ENCODE data around the gene XYLT1.
"Not testable (repeated sequence)": the region's sequence is repeated elsewhere in the genome, so short reads cannot be mapped to it uniquely, and the experiment has no call there.

The XYLT1 gene

GRCh38 chr16:17512636-17513220 is 42.0 kb upstream of the XYLT1 start:
- no peak for TF ChIP-seq CTCF (IDR thresholded peaks at IDR 0.05; ENCODE audit: low read depth, low read length, missing control alignments)
- no peaks in the 10 kb centered on the region for H3K36me3 ChIP-seq (replicated peaks)
- no peak overlapping the region for H3K4me3 ChIP-seq (ENCODE audit: low read depth, low read length)
- no peaks in the 10 kb centered on the region for H3K27me3 ChIP-seq (replicated peaks)
- no peak for DNase-seq
- in situ Hi-C loops (cut with HindIII; ENCODE audit: low pct_ligation_motif_present, low sequenced_read_pairs), result no loop called here
- H3K27ac ChIP-seq, result no peak overlapping the region

DNA sequence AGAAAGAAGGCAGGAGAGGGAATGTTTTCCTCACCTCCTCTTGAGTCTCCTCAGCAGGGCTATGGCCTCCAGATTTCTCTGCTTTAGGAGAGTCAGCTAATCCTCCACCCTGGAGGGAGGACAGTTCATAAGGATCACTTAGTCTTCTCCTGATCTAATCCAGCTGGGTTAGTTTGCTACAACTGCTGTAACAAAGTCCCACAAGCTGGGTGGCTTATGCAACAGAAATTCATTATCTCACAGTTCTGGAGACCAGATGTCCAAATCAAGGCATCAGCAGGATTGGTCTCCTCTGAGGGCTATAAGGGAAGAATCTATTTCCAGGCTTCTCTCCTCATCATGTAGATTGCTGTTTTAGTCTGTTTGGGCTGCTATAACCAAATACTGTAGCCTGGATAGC is 40.6 kb upstream of the XYLT1 start:
- H3K4me3 ChIP-seq (ENCODE audit: low read depth, low read length), result no peak overlapping the region
- in situ Hi-C loops (cut with HindIII; ENCODE audit: low pct_ligation_motif_present, low sequenced_read_pairs), result no loop called here
- no peak for TF ChIP-seq CTCF (IDR thresholded peaks at IDR 0.05; ENCODE audit: low read depth, low read length, missing control alignments)

DNA sequence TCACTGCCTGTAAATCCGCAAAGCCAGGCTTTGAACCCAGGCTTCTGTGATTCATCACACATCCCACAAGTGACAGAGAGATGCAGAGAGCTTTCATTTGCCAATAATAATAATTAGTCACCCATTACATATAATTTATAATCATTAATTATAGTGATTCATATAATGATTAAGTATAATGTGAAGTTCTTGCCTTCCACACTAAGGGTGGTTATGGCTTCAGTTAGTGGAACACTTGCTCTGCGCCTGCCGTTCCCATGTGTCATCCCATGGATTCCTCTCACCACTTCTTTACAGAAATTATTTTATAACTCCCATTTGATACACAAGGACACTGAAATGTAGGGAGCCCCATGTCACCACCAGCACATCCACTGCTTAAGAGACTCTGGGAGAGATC is 39.8 kb upstream of the XYLT1 start:
- no peak for DNase-seq

More for the DNA sequence above, 40.6 kb upstream of the XYLT1 start:
- no peak for DNase-seq
- H3K27me3 ChIP-seq (replicated peaks), result no peaks in the 10 kb centered on the region
- H3K27ac ChIP-seq, result no peak overlapping the region
- no peaks in the 10 kb centered on the region for H3K36me3 ChIP-seq (replicated peaks)

GRCh38 chr16:17509194-17509593 is 38.4 kb upstream of the XYLT1 start:
- Histone ChIP-seq H3K27me3 (replicated peaks) (no peaks in the 10 kb centered on the region), H3K36me3 (replicated peaks) (no peaks in the 10 kb centered on the region), H3K27ac (no peak overlapping the region), H3K4me3 (ENCODE audit: low read depth, low read length) (no peak overlapping the region)
- DNase-seq, result no peak
- TF ChIP-seq CTCF (IDR thresholded peaks at IDR 0.05; ENCODE audit: low read depth, low read length, missing control alignments), result no peak
- in situ Hi-C loops (cut with HindIII; ENCODE audit: low pct_ligation_motif_present, low sequenced_read_pairs), result no loop called here

More for the DNA sequence above, 39.8 kb upstream of the XYLT1 start:
- in situ Hi-C loops (cut with HindIII; ENCODE audit: low pct_ligation_motif_present, low sequenced_read_pairs), result no loop called here
- Histone ChIP-seq H3K27ac (no peak overlapping the region), H3K27me3 (replicated peaks) (no peaks in the 10 kb centered on the region), H3K4me3 (ENCODE audit: low read depth, low read length) (no peak overlapping the region), H3K36me3 (replicated peaks) (no peaks in the 10 kb centered on the region)
- TF ChIP-seq CTCF (IDR thresholded peaks at IDR 0.05; ENCODE audit: low read depth, low read length, missing control alignments), result no peak

GRCh38 chr16:17508303-17508702 is 37.5 kb upstream of the XYLT1 start:
- Histone ChIP-seq H3K36me3 (replicated peaks) (no peaks in the 10 kb centered on the region), H3K27ac (no peak overlapping the region), H3K4me3 (ENCODE audit: low read depth, low read length) (no peak overlapping the region), H3K27me3 (replicated peaks) (no peaks in the 10 kb centered on the region)
- no peak for DNase-seq
- no peak for TF ChIP-seq CTCF (IDR thresholded peaks at IDR 0.05; ENCODE audit: low read depth, low read length, missing control alignments)
- in situ Hi-C loops (cut with HindIII; ENCODE audit: low pct_ligation_motif_present, low sequenced_read_pairs), result no loop called here

- H3K36me3 ChIP-seq (replicated peaks); H3K4me3 ChIP-seq (ENCODE audit: low read depth, low read length); H3K27ac ChIP-seq; in situ Hi-C loops (cut with HindIII; ENCODE audit: low pct_ligation_motif_present, low sequenced_read_pairs); DNase-seq; H3K27me3 ChIP-seq (replicated peaks): not testable (repeated sequence)
Measured at GRCh38 chr16:17507516-17507915, 36.8 kb upstream of the XYLT1 start.

GRCh38 chr16:17505828-17506227 is 35.1 kb upstream of the XYLT1 start:
- H3K4me3 ChIP-seq (ENCODE audit: low read depth, low read length); H3K27me3 ChIP-seq (replicated peaks); H3K27ac ChIP-seq; H3K36me3 ChIP-seq (replicated peaks); DNase-seq; in situ Hi-C loops (cut with HindIII; ENCODE audit: low pct_ligation_motif_present, low sequenced_read_pairs): not testable (repeated sequence)

Data from brain microvascular endothelial cell (primary cell).